ENCODE measurements around the gene GNG12. TPM values are rescaled to one million over a fixed set of nuclear protein-coding genes. Genes with fewer than 3 reads are reported as not detected.

GNG12 gene
- total and polyA plus RNA-seq, 2 experiments from 2014 or later = 25.4 to 33.9 TPM

DNA sequence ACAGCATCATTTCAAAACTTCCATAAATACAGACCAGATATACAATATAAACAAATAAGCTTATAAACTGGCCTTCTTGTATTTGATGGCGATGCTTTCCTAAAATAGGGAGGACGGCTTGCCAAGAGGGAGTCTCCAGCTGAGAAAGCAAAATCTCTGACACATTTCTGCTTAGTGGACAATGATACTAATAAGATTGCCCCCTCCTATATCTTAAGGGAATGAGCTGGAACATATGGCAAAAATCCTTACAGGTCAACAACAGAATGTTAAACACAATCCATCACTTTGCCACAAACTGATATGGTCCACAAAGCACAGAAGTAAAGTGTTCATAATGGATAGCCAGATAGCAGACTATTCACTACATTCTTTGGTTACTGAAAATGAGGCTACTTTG, 155.3 kb downstream of the GNG12 start:
- no peaks in the 10 kb centered on the region for H3K27me3 ChIP-seq
- no peak overlapping the region for H3K4me3 ChIP-seq
- no peaks in the 10 kb centered on the region for H3K36me3 ChIP-seq
- TF ChIP-seq, protein P1, sequence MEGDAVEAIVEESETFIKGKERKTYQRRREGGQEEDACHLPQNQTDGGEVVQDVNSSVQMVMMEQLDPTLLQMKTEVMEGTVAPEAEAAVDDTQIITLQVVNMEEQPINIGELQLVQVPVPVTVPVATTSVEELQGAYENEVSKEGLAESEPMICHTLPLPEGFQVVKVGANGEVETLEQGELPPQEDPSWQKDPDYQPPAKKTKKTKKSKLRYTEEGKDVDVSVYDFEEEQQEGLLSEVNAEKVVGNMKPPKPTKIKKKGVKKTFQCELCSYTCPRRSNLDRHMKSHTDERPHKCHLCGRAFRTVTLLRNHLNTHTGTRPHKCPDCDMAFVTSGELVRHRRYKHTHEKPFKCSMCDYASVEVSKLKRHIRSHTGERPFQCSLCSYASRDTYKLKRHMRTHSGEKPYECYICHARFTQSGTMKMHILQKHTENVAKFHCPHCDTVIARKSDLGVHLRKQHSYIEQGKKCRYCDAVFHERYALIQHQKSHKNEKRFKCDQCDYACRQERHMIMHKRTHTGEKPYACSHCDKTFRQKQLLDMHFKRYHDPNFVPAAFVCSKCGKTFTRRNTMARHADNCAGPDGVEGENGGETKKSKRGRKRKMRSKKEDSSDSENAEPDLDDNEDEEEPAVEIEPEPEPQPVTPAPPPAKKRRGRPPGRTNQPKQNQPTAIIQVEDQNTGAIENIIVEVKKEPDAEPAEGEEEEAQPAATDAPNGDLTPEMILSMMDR (IDR thresholded peaks at IDR 0.05; ENCODE audit: low read depth, low read length) = no peak
- no peaks in the 10 kb centered on the region for H3K4me1 ChIP-seq (ENCODE audit: low read depth)
- H3K9me3 ChIP-seq (ENCODE audit: low read depth) = no peaks in the 10 kb centered on the region
- no peak overlapping the region for H3K27ac ChIP-seq
- no peak for DNase-seq (ENCODE audit: low read depth in 1 of 2, low spot score in 1 of 2)

- Histone ChIP-seq H3K4me3 (no peak overlapping the region), H3K4me1 (ENCODE audit: low read depth) (no peaks in the 10 kb centered on the region), H3K36me3 (no peaks in the 10 kb centered on the region), H3K27ac (no peak overlapping the region), H3K9me3 (ENCODE audit: low read depth) (no peaks in the 10 kb centered on the region), H3K27me3 (no peaks in the 10 kb centered on the region)
- TF ChIP-seq, protein P1 (IDR thresholded peaks at IDR 0.05; ENCODE audit: low read depth, low read length) = no peak
- no peak for DNase-seq (ENCODE audit: low read depth in 1 of 2, low spot score in 1 of 2)
Observed at GRCh38 chr1:67677408-67677807, 155.9 kb downstream of the GNG12 start.

DNA sequence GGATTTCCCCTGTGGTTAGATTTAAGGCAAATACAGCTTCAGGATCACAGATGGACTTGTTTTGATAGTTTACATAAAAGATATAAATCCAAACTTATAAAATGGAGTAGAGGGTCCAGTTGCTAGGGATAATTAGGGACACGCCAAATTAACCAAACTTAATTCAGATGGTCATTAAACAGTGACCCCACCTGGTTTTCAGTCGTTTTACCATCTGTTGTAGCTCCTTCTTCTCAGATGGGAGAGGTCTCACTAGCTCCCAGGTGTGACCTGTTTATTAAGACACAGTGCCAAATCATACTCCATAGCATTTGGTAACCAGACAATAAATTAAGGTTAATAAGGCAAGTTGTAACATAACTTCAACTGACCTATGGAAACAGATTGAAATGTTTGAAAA, 156.3 kb downstream of the GNG12 start:
- no peak for DNase-seq (ENCODE audit: low read depth in 1 of 2, low spot score in 1 of 2)
- no peaks in the 10 kb centered on the region for H3K4me1 ChIP-seq (ENCODE audit: low read depth)
- TF ChIP-seq, protein P1 (IDR thresholded peaks at IDR 0.05; ENCODE audit: low read depth, low read length) = no peak
- H3K9me3 ChIP-seq (ENCODE audit: low read depth) = no peaks in the 10 kb centered on the region
- H3K27me3 ChIP-seq = no peaks in the 10 kb centered on the region
- no peaks in the 10 kb centered on the region for H3K36me3 ChIP-seq
- no peak overlapping the region for H3K4me3 ChIP-seq
- no peak overlapping the region for H3K27ac ChIP-seq

DNA sequence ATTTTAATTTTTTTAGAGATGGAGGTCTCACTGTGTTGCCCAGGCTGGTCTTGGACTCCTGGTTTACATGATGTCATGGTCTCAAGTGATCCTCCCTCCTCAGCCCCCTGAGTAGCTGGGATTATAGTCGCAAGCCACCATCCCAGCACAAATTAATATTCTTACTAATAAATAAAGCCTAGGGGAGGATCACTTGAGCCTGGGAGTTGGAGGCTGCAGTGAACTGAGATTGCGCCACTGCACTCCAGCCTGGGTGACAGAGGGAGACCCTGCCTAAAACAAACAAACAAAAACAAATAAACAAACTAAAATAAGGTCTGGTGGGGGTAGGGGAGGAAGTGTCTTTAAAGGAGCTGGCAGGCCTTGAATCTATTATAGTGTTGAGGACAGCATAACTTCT, 157.0 kb downstream of the GNG12 start:
- no peaks in the 10 kb centered on the region for H3K4me1 ChIP-seq (ENCODE audit: low read depth)
- no peaks in the 10 kb centered on the region for H3K27me3 ChIP-seq
- no peaks in the 10 kb centered on the region for H3K36me3 ChIP-seq
- no peak for DNase-seq (ENCODE audit: low read depth in 1 of 2, low spot score in 1 of 2)
- H3K9me3 ChIP-seq (ENCODE audit: low read depth) = no peaks in the 10 kb centered on the region
- TF ChIP-seq, protein P1 (IDR thresholded peaks at IDR 0.05; ENCODE audit: low read depth, low read length) = no peak
- no peak overlapping the region for H3K4me3 ChIP-seq
- H3K27ac ChIP-seq = no peak overlapping the region

DNA sequence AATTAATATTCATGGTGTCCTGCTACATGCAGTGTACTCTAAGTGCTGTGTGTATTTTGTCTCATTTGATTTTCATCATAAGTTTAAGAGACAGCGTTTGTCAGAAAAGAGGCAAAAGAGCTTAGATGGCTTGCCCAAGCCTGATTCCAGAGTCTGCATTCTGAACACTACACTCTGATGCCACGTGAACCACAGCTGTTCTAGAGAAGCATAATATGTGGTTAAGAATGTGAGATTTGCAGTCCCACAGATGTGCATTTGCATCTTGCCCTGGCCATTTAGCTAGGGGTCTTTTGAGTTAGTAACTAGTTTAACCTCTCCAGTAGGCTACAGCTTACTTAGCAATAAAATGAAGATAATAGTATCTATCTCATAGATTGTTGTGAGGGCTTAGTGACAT, 157.5 kb downstream of the GNG12 start:
- Histone ChIP-seq H3K27me3 (peaks cover under 1% of the 10 kb centered on the region), H3K27ac (no peak overlapping the region), H3K4me3 (no peak overlapping the region), H3K4me1 (ENCODE audit: low read depth) (no peaks in the 10 kb centered on the region), H3K9me3 (ENCODE audit: low read depth) (no peaks in the 10 kb centered on the region), H3K36me3 (no peaks in the 10 kb centered on the region)
- TF ChIP-seq, protein P1 (IDR thresholded peaks at IDR 0.05; ENCODE audit: low read depth, low read length) = no peak
- DNase-seq (ENCODE audit: low read depth in 1 of 2, low spot score in 1 of 2) = no peak

Measured in cardiac muscle cell (in vitro differentiated cells and primary cell).